Naive thymus-derived CD8-positive, alpha-beta T cell (primary cell): Measurements from ENCODE around the gene IPCEF1. TPM values are rescaled to one million over a fixed set of nuclear protein-coding genes. Genes with fewer than 3 reads are reported as not detected.
"Not testable (repeated sequence)": the region's sequence is repeated elsewhere in the genome, so short reads cannot be mapped to it uniquely, and the experiment has no call there.

Source experiments
- ATAC-seq, 2 donors: fragments of 150-1000 bp; cut with Tn5 transposase in 1 of 2; sonication (Bioruptor Pico), chemical (Tn5 transposase) in 1 of 2; 1 replicate in 1 of 2; 2 replicates in 1 of 2; pipeline ENCODE4 v1.10.0; 2021; ENCODE audit warnings: mild to moderate bottlenecking in 2 of 2, moderate library complexity in 2 of 2
- POLR2A ChIA-PET: fragments of 350-600 bp; sonication (Branson Sonifier 250); formaldehyde crosslinking; loops from one replicate; lab custom pipeline; 2021; ENCODE audit warnings: antibody characterized with exemption; lab: Charles Lee
- DNase-seq, 10 donors: peaks; one replicate each; pipeline versions ENCODE4 v3.0.0 to v3.0.0-alpha.2; 2020 to 2022
- H3K27ac Mint-ChIP-seq, 10 donors: one replicate each; pipeline ENCODE4 v1.8.0; 2020 to 2022; ENCODE audit warnings: mild to moderate bottlenecking in 10 of 10, mixed read lengths in 10 of 10, moderate library complexity in 4 of 10, inconsistent platforms in 1 of 10
- H3K27me3 Mint-ChIP-seq, 5 donors: one replicate each; pipeline ENCODE4 v1.8.0; 2021 to 2022; ENCODE audit warnings: mixed read lengths in 5 of 5
- H3K36me3 Mint-ChIP-seq, 3 donors: one replicate each; pipeline ENCODE4 v1.8.0; 2020 to 2022; ENCODE audit warnings: mixed read lengths in 3 of 3, mild to moderate bottlenecking in 2 of 3, inconsistent platforms in 1 of 3
- H3K4me1 Mint-ChIP-seq, 4 donors: one replicate each; pipeline ENCODE4 v1.8.0; 2021 to 2022; ENCODE audit warnings: mixed read lengths in 4 of 4
- H3K4me3 Mint-ChIP-seq, 10 donors: one replicate each; pipeline ENCODE4 v1.8.0; 2020 to 2022; ENCODE audit warnings: mild to moderate bottlenecking in 10 of 10, mixed read lengths in 10 of 10, moderate library complexity in 6 of 10, inconsistent platforms in 1 of 10
- H3K9me3 Mint-ChIP-seq, 9 donors: one replicate each; pipeline ENCODE4 v1.8.0; 2020 to 2022; ENCODE audit warnings: mixed read lengths in 9 of 9, mild to moderate bottlenecking in 3 of 9, inconsistent platforms in 1 of 9, moderate library complexity in 1 of 9
- polyA plus RNA-seq, 3 donors: library from polyadenylated mRNA; unstranded; fragments of 300-500 nt; fragmentation: Illumina TruSeq; gene quantifications; one replicate each; pipeline ENCODE4 v1.2.3, GENCODE V29; 2021
- total RNA-seq, 8 experiments: library from RNA in 2 of 8; stranded (reverse) in 2 of 8; gene quantifications; one replicate each; pipeline ENCODE4 v1.2.3 and lab custom pipeline; 2021 to 2026

The IPCEF1 gene
- total and polyA plus RNA-seq, 5 experiments from 2014 or later, result 80.9 to 102 (median 91.7) TPM

DNA sequence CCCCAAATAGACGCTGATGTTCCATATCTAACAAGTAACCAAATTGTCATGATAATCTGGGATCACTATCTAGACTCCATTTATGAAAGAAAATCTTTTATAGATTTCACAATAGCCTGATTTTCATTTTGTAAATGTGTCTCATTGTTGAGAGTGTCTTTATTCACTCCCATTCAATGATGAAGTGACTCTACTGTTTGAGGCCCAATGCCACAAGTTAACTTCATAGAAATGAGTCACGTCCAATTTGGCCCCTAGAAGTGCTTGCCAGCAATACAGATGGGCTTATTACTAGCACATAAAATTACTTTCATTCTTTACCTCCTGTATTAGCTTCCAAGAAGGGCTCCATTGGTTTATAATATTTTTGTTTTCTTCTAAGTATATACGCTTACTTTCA is 6.3 kb downstream of the IPCEF1 start:
- H3K27ac Mint-ChIP-seq, result no peak overlapping the region
- POLR2A ChIA-PET, result no interaction called here
- H3K36me3 Mint-ChIP-seq, result peaks cover 0 to 2% (median 2%) of the 10 kb centered on the region in 3 donors
- peaks cover 0 to 14% (median 3%) of the 10 kb centered on the region in 4 donors for H3K4me1 Mint-ChIP-seq
- H3K9me3 Mint-ChIP-seq, result peaks cover 0 to 11% (median 2%) of the 10 kb centered on the region in 9 donors
- H3K4me3 Mint-ChIP-seq, result no peak overlapping the region
- DNase-seq, result no peak
- ATAC-seq, result no peak
- H3K27me3 Mint-ChIP-seq, result peaks cover 0 to 2% (median 0%) of the 10 kb centered on the region in 5 donors

- H3K27me3 Mint-ChIP-seq, result peaks cover 0 to 4% (median 0%) of the 10 kb centered on the region in 5 donors
- ATAC-seq, result no peak
- H3K9me3 Mint-ChIP-seq, result peaks cover 0 to 3% (median 0%) of the 10 kb centered on the region in 9 donors
- no peak for DNase-seq
- H3K36me3 Mint-ChIP-seq, result peaks cover 0 to 2% (median 0%) of the 10 kb centered on the region in 3 donors
- POLR2A ChIA-PET, result no interaction called here
- H3K27ac Mint-ChIP-seq, result no peak overlapping the region
- H3K4me3 Mint-ChIP-seq, result no peak overlapping the region
- peaks cover 0 to 5% (median under 1%) of the 10 kb centered on the region in 4 donors for H3K4me1 Mint-ChIP-seq
These were observed 8.6 kb downstream of the IPCEF1 start for GRCh38 chr6:154347981-154348380.

- no peak overlapping the region for H3K27ac Mint-ChIP-seq
These were observed 10.8 kb downstream of the IPCEF1 start for GRCh38 chr6:154345811-154346210.

GRCh38 chr6:154343473-154344308 is 12.9 kb downstream of the IPCEF1 start:
- DNase-seq, result no peak
- peak in 1 of 2 donors; percentile 45 for ATAC-seq
- peaks cover 0 to 2% (median 0%) of the 10 kb centered on the region in 3 donors for H3K36me3 Mint-ChIP-seq
- peaks cover 0 to 3% (median 0%) of the 10 kb centered on the region in 9 donors for H3K9me3 Mint-ChIP-seq
- H3K27me3 Mint-ChIP-seq, result peaks cover 0 to 4% (median 0%) of the 10 kb centered on the region in 5 donors
- POLR2A ChIA-PET, result no interaction called here
- peaks cover 0 to 2% (median under 1%) of the 10 kb centered on the region in 4 donors for H3K4me1 Mint-ChIP-seq
- H3K27ac Mint-ChIP-seq, result peak overlapping the region in 1 of 10 donors; percentile 8
- no peak overlapping the region for H3K4me3 Mint-ChIP-seq

More at GRCh38 chr6:154345811-154346210, 10.8 kb downstream of the IPCEF1 start:
- H3K9me3 Mint-ChIP-seq, result peaks cover 0 to 3% (median 0%) of the 10 kb centered on the region in 9 donors
- POLR2A ChIA-PET, result no interaction called here
- H3K36me3 Mint-ChIP-seq, result peaks cover 0 to 2% (median 0%) of the 10 kb centered on the region in 3 donors
- DNase-seq (no peak), ATAC-seq (no peak)
- H3K4me3 Mint-ChIP-seq, result no peak overlapping the region
- H3K27me3 Mint-ChIP-seq, result peaks cover 0 to 4% (median 0%) of the 10 kb centered on the region in 5 donors
- H3K4me1 Mint-ChIP-seq, result peaks cover 0 to 2% (median under 1%) of the 10 kb centered on the region in 4 donors

DNA sequence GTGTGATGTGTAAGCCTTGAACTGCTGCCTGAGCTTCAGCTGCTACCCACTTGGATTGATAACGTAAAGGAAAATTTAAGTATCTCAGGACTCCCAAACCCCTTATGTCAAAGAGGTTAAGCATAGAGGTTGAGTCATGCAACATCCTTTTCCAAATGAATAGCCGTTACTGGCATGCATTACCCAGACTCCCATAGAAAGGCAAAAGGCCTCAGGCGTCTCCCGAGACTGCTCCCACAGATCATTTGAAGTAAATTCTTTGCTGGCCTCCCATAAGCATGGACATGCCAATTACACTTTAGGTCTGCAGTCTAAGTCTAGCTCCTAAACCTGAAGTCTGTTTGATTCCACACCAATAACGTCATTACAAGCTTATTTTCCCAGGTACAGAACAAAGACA is 14.7 kb downstream of the IPCEF1 start:
- H3K4me3 Mint-ChIP-seq, result no peak overlapping the region
- no peak for DNase-seq

DNA sequence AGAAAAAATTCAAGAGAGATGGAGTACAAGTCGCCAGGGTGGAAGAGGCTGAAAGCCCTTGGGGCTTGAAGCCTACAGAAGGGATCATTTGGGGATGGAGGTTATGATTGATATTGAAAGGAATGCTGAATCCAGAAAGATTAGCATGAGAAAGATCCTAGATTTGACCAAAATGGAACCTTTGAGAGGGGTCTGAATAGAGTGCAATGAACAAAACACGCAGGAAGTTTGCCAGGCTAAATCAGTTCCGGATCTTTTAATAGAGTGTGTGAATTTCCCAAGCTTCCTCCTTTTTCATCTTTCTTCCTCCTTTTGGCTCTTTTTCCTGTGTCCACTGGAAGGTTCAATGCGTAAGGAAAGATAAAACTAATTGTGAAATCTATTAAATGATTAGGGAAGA is 15.3 kb downstream of the IPCEF1 start:
- Mint-ChIP-seq H3K4me1 (peaks cover 0 to 2% (median under 1%) of the 10 kb centered on the region in 4 donors), H3K4me3 (no peak overlapping the region), H3K9me3 (peaks cover 0 to 3% (median 0%) of the 10 kb centered on the region in 9 donors), H3K27ac (no peak overlapping the region), H3K27me3 (peaks cover 0 to 4% (median 0%) of the 10 kb centered on the region in 5 donors), H3K36me3 (peaks cover 0 to under 1% (median 0%) of the 10 kb centered on the region in 3 donors)
- POLR2A ChIA-PET, result no interaction called here
- DNase-seq (no peak), ATAC-seq (no peak)

More for the DNA sequence above, 14.7 kb downstream of the IPCEF1 start:
- Mint-ChIP-seq H3K36me3 (peaks cover 0 to 2% (median 0%) of the 10 kb centered on the region in 3 donors), H3K27ac (no peak overlapping the region), H3K9me3 (peaks cover 0 to 3% (median 0%) of the 10 kb centered on the region in 9 donors), H3K27me3 (peaks cover 0 to 4% (median 0%) of the 10 kb centered on the region in 5 donors), H3K4me1 (peaks cover 0 to 2% (median under 1%) of the 10 kb centered on the region in 4 donors)
- no peak for ATAC-seq
- POLR2A ChIA-PET, result no interaction called here

DNA sequence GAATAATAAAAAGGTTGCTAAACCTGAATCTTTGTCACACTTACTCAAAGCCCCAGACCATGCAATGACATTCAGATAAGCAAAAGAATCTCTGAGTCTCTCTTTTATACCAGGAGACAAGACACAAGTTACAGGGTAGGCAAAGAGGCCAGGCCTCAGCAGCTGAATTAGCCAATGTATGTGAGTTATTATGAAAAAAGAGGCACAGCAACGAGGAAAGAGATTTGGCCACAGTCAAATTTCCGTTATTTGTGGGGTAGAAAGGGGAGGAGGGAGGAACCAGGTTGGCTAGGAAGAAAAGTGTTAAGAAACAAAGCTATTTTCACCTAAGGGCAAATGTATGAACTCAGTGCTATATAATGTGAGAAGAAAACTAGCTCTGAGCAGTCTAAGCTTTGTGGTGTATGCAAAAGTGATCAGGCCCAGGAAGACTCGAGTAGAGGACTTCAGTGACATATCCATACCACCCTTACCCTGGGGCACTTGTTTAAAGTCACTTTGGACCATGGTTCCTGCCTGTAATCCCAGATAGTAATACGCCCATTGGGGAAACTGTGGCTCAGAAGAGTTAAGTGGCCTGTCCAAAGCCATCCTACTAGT is 19.1 kb downstream of the IPCEF1 start:
- POLR2A ChIA-PET, result no interaction called here
- H3K9me3 Mint-ChIP-seq, result peaks cover 0 to 2% (median 0%) of the 10 kb centered on the region in 9 donors
- peaks cover 0 to 2% (median 0%) of the 10 kb centered on the region in 4 donors for H3K4me1 Mint-ChIP-seq
- DNase-seq (no peak), ATAC-seq (no peak)
- H3K27ac Mint-ChIP-seq, result no peak overlapping the region
- H3K4me3 Mint-ChIP-seq, result no peak overlapping the region
- H3K27me3 Mint-ChIP-seq, result no peaks in the 10 kb centered on the region
- H3K36me3 Mint-ChIP-seq, result no peaks in the 10 kb centered on the region

DNA sequence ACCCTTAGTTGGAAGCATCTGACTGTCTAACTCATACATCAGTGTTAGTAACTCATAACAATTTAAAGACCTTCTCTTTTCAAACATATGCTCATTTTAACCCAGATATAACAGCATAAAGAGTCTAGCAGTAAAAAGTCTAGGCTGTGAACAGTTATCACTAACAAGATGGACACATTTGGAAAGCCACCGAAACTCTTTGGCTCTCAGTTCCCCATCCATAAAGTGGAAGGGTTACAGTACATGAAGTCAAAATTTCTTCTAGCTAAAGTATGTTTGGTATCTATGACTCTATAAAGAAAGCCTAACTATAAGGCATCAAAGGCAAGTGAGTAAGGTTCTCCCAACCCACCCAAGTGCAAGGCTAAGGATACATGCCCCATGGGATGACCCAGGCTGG is 22.5 kb downstream of the IPCEF1 start:
- ATAC-seq, H3K27ac Mint-ChIP-seq, H3K4me3 Mint-ChIP-seq: not testable (repeated sequence)

GRCh38 chr6:154331750-154332149 is 24.9 kb downstream of the IPCEF1 start:
- peaks cover 0 to 4% (median 0%) of the 10 kb centered on the region in 4 donors for H3K4me1 Mint-ChIP-seq
- H3K27ac Mint-ChIP-seq, result no peak overlapping the region
- POLR2A ChIA-PET, result no interaction called here
- H3K36me3 Mint-ChIP-seq, result peaks cover 0 to 8% (median 0%) of the 10 kb centered on the region in 3 donors
- DNase-seq (no peak), ATAC-seq (no peak)
- peaks cover 0 to 9% (median 2%) of the 10 kb centered on the region in 9 donors for H3K9me3 Mint-ChIP-seq
- H3K27me3 Mint-ChIP-seq, result no peaks in the 10 kb centered on the region
- H3K4me3 Mint-ChIP-seq, result no peak overlapping the region

More for the DNA sequence above, 22.5 kb downstream of the IPCEF1 start:
- DNase-seq, H3K9me3 Mint-ChIP-seq, H3K36me3 Mint-ChIP-seq, H3K27me3 Mint-ChIP-seq, POLR2A ChIA-PET, H3K4me1 Mint-ChIP-seq: not testable (repeated sequence)

DNA sequence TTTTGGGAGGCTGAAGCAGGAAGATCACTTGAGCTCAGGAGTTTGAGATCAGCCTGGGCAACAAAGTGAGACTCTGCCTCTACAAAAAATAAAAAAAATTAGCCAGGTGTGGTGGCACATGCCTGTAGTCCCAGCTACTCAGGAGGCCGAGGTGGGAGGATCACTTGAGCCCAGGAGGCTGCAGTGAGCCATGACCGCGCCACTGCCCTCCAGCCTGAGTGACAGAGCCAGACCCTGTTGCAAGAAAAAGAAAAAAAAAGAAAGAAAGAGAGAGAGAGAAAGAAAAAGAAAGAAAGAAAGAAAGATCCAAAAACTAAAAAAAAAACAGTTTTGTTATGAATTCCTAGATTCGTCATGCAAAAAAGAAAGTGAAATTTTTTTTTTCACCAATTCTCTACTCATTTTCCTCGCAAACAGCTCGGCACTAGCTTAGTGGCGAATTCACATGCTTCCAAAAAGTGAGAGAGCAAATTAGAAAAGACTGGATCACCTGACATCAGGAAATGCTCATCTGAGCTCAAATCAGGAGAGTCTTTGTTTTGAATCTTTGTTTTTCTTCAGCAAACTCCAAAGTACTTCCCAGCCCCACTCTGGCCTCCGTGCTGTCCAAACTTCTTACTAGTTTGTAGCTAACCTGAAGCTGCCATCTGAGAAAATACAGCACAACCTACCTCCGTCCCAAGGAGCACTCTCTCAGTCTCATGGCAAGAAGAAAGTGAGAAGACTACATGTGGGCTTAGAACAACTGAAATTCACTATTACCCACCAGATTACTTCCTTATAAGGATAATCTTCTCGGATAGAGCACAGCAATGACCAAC is 27.0 kb downstream of the IPCEF1 start:
- peak overlapping the region in 1 of 10 donors; percentile 26 for H3K4me3 Mint-ChIP-seq
- peaks cover 0 to 4% (median 0%) of the 10 kb centered on the region in 4 donors for H3K4me1 Mint-ChIP-seq
- H3K27me3 Mint-ChIP-seq, result no peaks in the 10 kb centered on the region
- POLR2A ChIA-PET, result no interaction called here
- ATAC-seq (no peak), DNase-seq (no peak)
- no peak overlapping the region for H3K27ac Mint-ChIP-seq
- H3K9me3 Mint-ChIP-seq, result peaks cover 0 to 9% (median 2%) of the 10 kb centered on the region in 9 donors
- peaks cover 0 to 8% (median 0%) of the 10 kb centered on the region in 3 donors for H3K36me3 Mint-ChIP-seq

DNA sequence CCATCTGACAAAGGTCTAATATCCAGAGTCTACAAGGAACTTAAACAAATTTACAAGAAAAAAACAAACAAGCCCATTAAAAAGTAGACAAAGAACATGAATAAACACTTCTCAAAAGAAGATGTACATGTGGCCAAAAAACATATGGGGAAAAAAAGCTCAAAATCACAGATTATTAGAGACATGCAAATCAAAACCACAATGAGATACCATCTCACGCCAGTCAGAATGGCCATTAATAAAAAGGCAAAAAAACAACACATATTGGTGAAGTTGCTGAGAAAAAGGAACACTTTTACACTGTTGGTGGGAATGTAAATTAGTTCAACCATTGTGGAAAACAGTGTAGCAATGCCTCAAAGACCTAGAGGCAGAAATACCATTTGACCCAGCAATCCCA is 29.3 kb downstream of the IPCEF1 start:
- ATAC-seq, H3K36me3 Mint-ChIP-seq, H3K27ac Mint-ChIP-seq, H3K9me3 Mint-ChIP-seq, DNase-seq, H3K4me3 Mint-ChIP-seq, H3K27me3 Mint-ChIP-seq, H3K4me1 Mint-ChIP-seq, POLR2A ChIA-PET: not testable (repeated sequence)

GRCh38 chr6:154325142-154325541 is 31.5 kb downstream of the IPCEF1 start:
- ATAC-seq (no peak), DNase-seq (no peak)
- H3K9me3 Mint-ChIP-seq, result no peaks in the 10 kb centered on the region
- H3K36me3 Mint-ChIP-seq, result no peaks in the 10 kb centered on the region
- H3K27ac Mint-ChIP-seq, result no peak overlapping the region
- H3K4me1 Mint-ChIP-seq, result peaks cover 0 to 4% (median 0%) of the 10 kb centered on the region in 4 donors
- H3K27me3 Mint-ChIP-seq, result no peaks in the 10 kb centered on the region
- H3K4me3 Mint-ChIP-seq, result no peak overlapping the region
- POLR2A ChIA-PET, result no interaction called here
